GM23338 (cell line): ENCODE data around the gene CMKLR1. TPM values are rescaled to one million over a fixed set of nuclear protein-coding genes. Genes with fewer than 3 reads are reported as not detected.

ENCODE experiments used
- ATAC-seq: fragments of 200-7000 bp; cut with Tn5 transposase; 3 replicates; pipeline ENCODE4 v1.9.1; 2020
- DNase-seq: peaks from one replicate; pipeline ENCODE4 v3.0.0-alpha.2; 2015; ENCODE audit warnings: low spot score
- H2AFZ ChIP-seq: fragments of 200-600 bp; sonication (generic); 2 replicates; pipeline ENCODE4 v1.8.0; 2016; ENCODE audit warnings: antibody characterized with exemption, mild to moderate bottlenecking, moderate library complexity
- H3F3A ChIP-seq: fragments of 200-600 bp; sonication (generic); replicated peaks from 2 replicates; pipeline ENCODE4 v1.8.0; 2017; ENCODE audit warnings: antibody characterized with exemption, mixed run types, low read depth
- H3K27ac ChIP-seq: fragments of 200-600 bp; sonication (generic); 2 replicates; pipeline ENCODE4 v1.6.1; 2016; ENCODE audit warnings: low read depth
- H3K27me3 ChIP-seq: fragments of 200-600 bp; sonication (generic); 2 replicates; pipeline ENCODE4 v1.8.0; 2016; ENCODE audit warnings: mild to moderate bottlenecking, mixed run types, moderate library complexity; ENCODE audit not compliant: insufficient read depth
- H3K36me3 ChIP-seq: fragments of 200-600 bp; sonication (generic); 2 replicates; pipeline ENCODE4 v1.8.0; 2016; ENCODE audit warnings: mild to moderate bottlenecking; ENCODE audit not compliant: insufficient read depth
- H3K4me1 ChIP-seq: fragments of 200-600 bp; sonication (generic); 2 replicates; pipeline ENCODE4 v1.8.0; 2016; ENCODE audit warnings: mild to moderate bottlenecking, moderate library complexity; ENCODE audit not compliant: insufficient read depth
- H3K4me2 ChIP-seq: fragments of 200-600 bp; sonication (generic); 2 replicates; pipeline ENCODE4 v1.7.1; 2017; ENCODE audit warnings: mixed run types
- H3K4me3 ChIP-seq: fragments of 200-600 bp; sonication (generic); 2 replicates; pipeline ENCODE4 v1.6.1; 2016; ENCODE audit warnings: mixed run types
- H3K79me2 ChIP-seq: fragments of 200-600 bp; sonication (generic); replicated peaks from 2 replicates; pipeline ENCODE4 v1.8.0; 2017; ENCODE audit warnings: mild to moderate bottlenecking; ENCODE audit not compliant: insufficient read depth
- H3K9me2 ChIP-seq: fragments of 200-600 bp; sonication (generic); 2 replicates; pipeline ENCODE4 v1.8.0; 2017; ENCODE audit not compliant: insufficient read depth
- H4K20me1 ChIP-seq: fragments of 200-600 bp; sonication (generic); replicated peaks from 2 replicates; pipeline ENCODE4 v1.8.0; 2017; ENCODE audit warnings: mild to moderate bottlenecking; ENCODE audit not compliant: insufficient read depth
- H3K27ac Mint-ChIP-seq: 2 replicates; pipeline ENCODE4 v1.8.0; 2020; ENCODE audit warnings: inconsistent platforms, mild to moderate bottlenecking, moderate library complexity, mixed read lengths
- H3K27me3 Mint-ChIP-seq: 3 replicates; pipeline ENCODE4 v1.8.0; 2022; ENCODE audit warnings: low read depth, mild to moderate bottlenecking, moderate library complexity, mixed read lengths, inconsistent platforms; ENCODE audit not compliant: insufficient read depth, poor library complexity
- H3K36me3 Mint-ChIP-seq: 3 replicates; pipeline ENCODE4 v1.8.0; 2021; ENCODE audit warnings: low read depth, mild to moderate bottlenecking, inconsistent platforms, moderate library complexity, mixed read lengths
- H3K4me1 Mint-ChIP-seq: 3 replicates; pipeline ENCODE4 v1.8.0; 2020; ENCODE audit warnings: mild to moderate bottlenecking, inconsistent platforms, mixed read lengths
- H3K4me3 Mint-ChIP-seq: 3 replicates; pipeline ENCODE4 v1.8.0; 2021; ENCODE audit warnings: moderate library complexity, mild to moderate bottlenecking, inconsistent platforms, mixed read lengths
- H3K9me3 Mint-ChIP-seq: 3 replicates; pipeline ENCODE4 v1.8.0; 2020; ENCODE audit warnings: moderate library complexity, mild to moderate bottlenecking, inconsistent platforms, mixed read lengths
- EZH2 ChIP-seq: fragments of 200-600 bp; sonication (generic); IDR thresholded peaks from one replicate; pipeline ENCODE4 v1.8.0; 2017; ENCODE audit warnings: antibody characterized with exemption, mild to moderate bottlenecking, low read depth; ENCODE audit not compliant: unreplicated experiment
- EZH2phosphoT487 ChIP-seq: fragments of 200-600 bp; sonication (generic); IDR thresholded peaks from one replicate; pipeline ENCODE4 v1.8.1; 2018; ENCODE audit warnings: antibody characterized with exemption; ENCODE audit not compliant: unreplicated experiment
- JUNB ChIP-seq: IDR thresholded peaks from one replicate; pipeline ENCODE4 v1.6.1; 2016; ENCODE audit warnings: antibody characterized with exemption; ENCODE audit not compliant: unreplicated experiment
- NANOG ChIP-seq: IDR thresholded peaks from 2 replicates; pipeline ENCODE4 v1.6.1; 2016; ENCODE audit warnings: antibody characterized with exemption, borderline replicate concordance
- STAT1 ChIP-seq: IDR thresholded peaks from one replicate; pipeline ENCODE4 v1.6.1; 2016; ENCODE audit warnings: antibody characterized with exemption; ENCODE audit not compliant: unreplicated experiment
- ZNF114 ChIP-seq: fragments of 250-450 bp; sonication (Bioruptor Pico); IDR thresholded peaks from 2 replicates; pipeline ENCODE4 v1.5.0; 2020; ENCODE audit warnings: mild to moderate bottlenecking, moderate library complexity
- ZNF331 ChIP-seq: fragments of 250-450 bp; sonication (Bioruptor Pico); IDR thresholded peaks from 2 replicates; pipeline ENCODE4 v1.5.0; 2020; ENCODE audit warnings: low read depth, mild to moderate bottlenecking, moderate library complexity
- polyA plus RNA-seq: library from polyadenylated mRNA; unstranded; fragments of >200 nt; fragmentation: Nextera tagmentation; extraction: Ambion mirVana; gene quantifications from 2 replicates; pipeline ENCODE4 v1.2.1, GENCODE V29; 2016
- total RNA-seq: library from RNA; depleted of rRNA; stranded (reverse); fragments of >200 nt; shearing (Covaris generic); gene quantifications from 2 replicates; pipeline ENCODE4 v1.2.3, GENCODE V29; 2014
- TF ChIP-seq, protein P1 (sequence below): IDR thresholded peaks from one replicate; pipeline ENCODE4 v1.6.1; 2018; ENCODE audit warnings: antibody characterized with exemption; ENCODE audit not compliant: unreplicated experiment
- TF ChIP-seq, protein P2 (sequence below), 2 experiments: fragments of 200-600 bp in 1 of 2; sonication (generic) in 1 of 2; conservative IDR thresholded peaks; 2 replicates each; pipeline versions ENCODE4 v1.5.1 to v1.6.1; 2016 to 2017; ENCODE audit warnings: antibody characterized with exemption in 2 of 2, low read depth in 2 of 2, mild to moderate bottlenecking in 2 of 2, moderate library complexity in 1 of 2

Gene CMKLR1
- total and polyA plus RNA-seq, 2 experiments from 2014 or later, result 0.40 to 2.6 TPM

DNA sequence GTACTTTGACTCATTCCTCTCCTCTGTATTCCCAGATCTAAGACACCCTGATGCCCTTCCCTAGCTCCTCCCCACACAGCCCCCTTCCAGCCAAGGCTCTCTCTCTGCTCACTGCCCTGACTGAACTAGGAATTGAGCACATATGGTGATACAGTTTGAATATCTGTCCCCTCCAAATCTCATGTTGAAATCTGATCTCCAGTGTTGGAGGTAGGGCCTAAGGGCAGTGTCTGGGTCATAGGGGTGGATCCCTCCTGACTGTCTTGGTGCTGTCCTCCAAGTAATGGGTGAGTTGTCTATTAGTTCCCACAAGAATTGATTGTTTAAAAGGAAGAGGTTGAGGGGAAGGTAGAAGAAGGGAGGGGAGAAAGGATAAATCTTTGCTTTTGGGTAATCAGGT, 17.4 kb downstream of the CMKLR1 start:
- peaks cover 5% of the 10 kb centered on the region for H3K27me3 Mint-ChIP-seq
- H3K27ac Mint-ChIP-seq, result no peak overlapping the region; the same call in 1 of the 2 replicates
- ATAC-seq (peak; percentile 23), DNase-seq (no peak)
- Histone ChIP-seq H3K9me2 (peaks cover 8% of the 10 kb centered on the region), H3K27ac (no peak overlapping the region), H3K27me3 (no peaks in the 10 kb centered on the region), H3F3A (no peaks in the 10 kb centered on the region), H3K79me2 (no peaks in the 10 kb centered on the region), H3K4me2 (no peak overlapping the region), H4K20me1 (no peaks in the 10 kb centered on the region), H2AFZ (peak overlapping the region; percentile 81; the same call in 1 of the 2 replicates), H3K4me1 (peaks cover 31% of the 10 kb centered on the region), H3K36me3 (no peaks in the 10 kb centered on the region), H3K4me3 (no peak overlapping the region)
- H3K36me3 Mint-ChIP-seq, result no peaks in the 10 kb centered on the region
- TF ChIP-seq EZH2 (no peak), JUNB (no peak), STAT1 (no peak), ZNF331 (CRISPR knock-in tag) (no peak), NANOG (no peak), EZH2phosphoT487 (no peak)
- no peak overlapping the region for H3K4me3 Mint-ChIP-seq
- H3K9me3 Mint-ChIP-seq, result no peaks in the 10 kb centered on the region
- H3K4me1 Mint-ChIP-seq, result peaks cover 25% of the 10 kb centered on the region

DNA sequence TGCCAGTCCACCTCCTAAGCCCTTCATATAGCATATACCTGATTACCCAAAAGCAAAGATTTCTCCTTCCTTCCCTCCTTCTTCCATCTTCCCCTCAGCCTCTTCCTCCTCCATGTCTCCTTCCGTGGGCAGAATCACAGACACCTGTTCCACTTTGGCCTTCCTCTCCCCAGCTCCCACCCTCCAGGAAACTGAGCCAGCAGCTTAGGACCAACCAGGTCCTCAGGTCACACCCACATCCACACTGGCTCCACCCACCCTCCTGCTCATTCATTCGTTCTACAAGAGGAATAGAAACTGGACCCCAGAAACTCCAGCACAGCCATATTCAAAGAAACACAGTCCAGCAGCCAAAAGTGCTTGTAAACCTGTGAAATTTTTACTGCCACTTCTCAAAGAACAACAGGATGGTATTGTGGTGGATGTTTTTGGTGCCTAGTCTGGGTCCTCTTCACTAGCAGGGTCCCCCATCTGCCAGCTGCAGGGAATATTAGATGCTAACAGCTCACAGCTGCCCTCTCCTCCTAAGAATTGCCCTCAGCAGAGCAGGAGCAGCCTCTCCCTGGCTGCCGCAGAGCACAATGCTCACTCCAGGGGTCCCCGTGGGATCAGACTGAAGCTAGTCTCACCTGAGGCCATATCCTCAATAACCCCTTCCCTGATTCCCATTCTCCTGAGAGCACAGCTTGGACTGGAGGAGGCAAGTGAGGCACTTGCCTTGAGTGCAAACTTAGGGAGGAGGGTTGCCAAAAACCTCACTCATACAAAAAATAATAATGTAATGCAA, 18.4 kb downstream of the CMKLR1 start:
- no peaks in the 10 kb centered on the region for H3K27me3 ChIP-seq
- H3K9me3 Mint-ChIP-seq, result no peaks in the 10 kb centered on the region
- H3K4me3 Mint-ChIP-seq, result no peak overlapping the region; the same call in 2 of the 3 replicates
- DNase-seq (peak; percentile 43), ATAC-seq (peak; percentile 55)
- no peak overlapping the region for H3K27ac Mint-ChIP-seq
- peak overlapping the region; percentile 80; the same call in 1 of the 2 replicates for H2AFZ ChIP-seq
- peaks cover 38% of the 10 kb centered on the region for H3K4me1 ChIP-seq
- peaks cover 1% of the 10 kb centered on the region for H3K27me3 Mint-ChIP-seq
- H4K20me1 ChIP-seq, result no peaks in the 10 kb centered on the region
- H3K4me1 Mint-ChIP-seq, result peaks cover 33% of the 10 kb centered on the region
- 0 out of 2 replicates have a peak, but pooled peaks cover under 1% of the 10 kb centered on the region for H3F3A ChIP-seq
- no peaks in the 10 kb centered on the region for H3K36me3 Mint-ChIP-seq
- H3K4me2 ChIP-seq, result peak overlapping the region; percentile 35; the same call in 1 of the 2 replicates
- TF ChIP-seq JUNB (no peak), ZNF114 (CRISPR knock-in tag) (no peak), STAT1 (no peak), EZH2phosphoT487 (no peak)
- TF ChIP-seq, protein P1, sequence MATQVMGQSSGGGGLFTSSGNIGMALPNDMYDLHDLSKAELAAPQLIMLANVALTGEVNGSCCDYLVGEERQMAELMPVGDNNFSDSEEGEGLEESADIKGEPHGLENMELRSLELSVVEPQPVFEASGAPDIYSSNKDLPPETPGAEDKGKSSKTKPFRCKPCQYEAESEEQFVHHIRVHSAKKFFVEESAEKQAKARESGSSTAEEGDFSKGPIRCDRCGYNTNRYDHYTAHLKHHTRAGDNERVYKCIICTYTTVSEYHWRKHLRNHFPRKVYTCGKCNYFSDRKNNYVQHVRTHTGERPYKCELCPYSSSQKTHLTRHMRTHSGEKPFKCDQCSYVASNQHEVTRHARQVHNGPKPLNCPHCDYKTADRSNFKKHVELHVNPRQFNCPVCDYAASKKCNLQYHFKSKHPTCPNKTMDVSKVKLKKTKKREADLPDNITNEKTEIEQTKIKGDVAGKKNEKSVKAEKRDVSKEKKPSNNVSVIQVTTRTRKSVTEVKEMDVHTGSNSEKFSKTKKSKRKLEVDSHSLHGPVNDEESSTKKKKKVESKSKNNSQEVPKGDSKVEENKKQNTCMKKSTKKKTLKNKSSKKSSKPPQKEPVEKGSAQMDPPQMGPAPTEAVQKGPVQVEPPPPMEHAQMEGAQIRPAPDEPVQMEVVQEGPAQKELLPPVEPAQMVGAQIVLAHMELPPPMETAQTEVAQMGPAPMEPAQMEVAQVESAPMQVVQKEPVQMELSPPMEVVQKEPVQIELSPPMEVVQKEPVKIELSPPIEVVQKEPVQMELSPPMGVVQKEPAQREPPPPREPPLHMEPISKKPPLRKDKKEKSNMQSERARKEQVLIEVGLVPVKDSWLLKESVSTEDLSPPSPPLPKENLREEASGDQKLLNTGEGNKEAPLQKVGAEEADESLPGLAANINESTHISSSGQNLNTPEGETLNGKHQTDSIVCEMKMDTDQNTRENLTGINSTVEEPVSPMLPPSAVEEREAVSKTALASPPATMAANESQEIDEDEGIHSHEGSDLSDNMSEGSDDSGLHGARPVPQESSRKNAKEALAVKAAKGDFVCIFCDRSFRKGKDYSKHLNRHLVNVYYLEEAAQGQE, result no peak
- TF ChIP-seq, protein P2, sequence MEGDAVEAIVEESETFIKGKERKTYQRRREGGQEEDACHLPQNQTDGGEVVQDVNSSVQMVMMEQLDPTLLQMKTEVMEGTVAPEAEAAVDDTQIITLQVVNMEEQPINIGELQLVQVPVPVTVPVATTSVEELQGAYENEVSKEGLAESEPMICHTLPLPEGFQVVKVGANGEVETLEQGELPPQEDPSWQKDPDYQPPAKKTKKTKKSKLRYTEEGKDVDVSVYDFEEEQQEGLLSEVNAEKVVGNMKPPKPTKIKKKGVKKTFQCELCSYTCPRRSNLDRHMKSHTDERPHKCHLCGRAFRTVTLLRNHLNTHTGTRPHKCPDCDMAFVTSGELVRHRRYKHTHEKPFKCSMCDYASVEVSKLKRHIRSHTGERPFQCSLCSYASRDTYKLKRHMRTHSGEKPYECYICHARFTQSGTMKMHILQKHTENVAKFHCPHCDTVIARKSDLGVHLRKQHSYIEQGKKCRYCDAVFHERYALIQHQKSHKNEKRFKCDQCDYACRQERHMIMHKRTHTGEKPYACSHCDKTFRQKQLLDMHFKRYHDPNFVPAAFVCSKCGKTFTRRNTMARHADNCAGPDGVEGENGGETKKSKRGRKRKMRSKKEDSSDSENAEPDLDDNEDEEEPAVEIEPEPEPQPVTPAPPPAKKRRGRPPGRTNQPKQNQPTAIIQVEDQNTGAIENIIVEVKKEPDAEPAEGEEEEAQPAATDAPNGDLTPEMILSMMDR (conservative IDR thresholded peaks at IDR 0.05; ENCODE audit: low read depth in 2 of 2), result peak in 1 of 2 experiments; percentile 31; a peak in 1 of 4 replicates
- H3K36me3 ChIP-seq, result no peaks in the 10 kb centered on the region
- peaks cover 8% of the 10 kb centered on the region for H3K9me2 ChIP-seq
- no peaks in the 10 kb centered on the region for H3K79me2 ChIP-seq
- no peak overlapping the region for H3K27ac ChIP-seq
- no peak overlapping the region for H3K4me3 ChIP-seq
